ENCODE results near the gene ADGRL2.

DNA sequence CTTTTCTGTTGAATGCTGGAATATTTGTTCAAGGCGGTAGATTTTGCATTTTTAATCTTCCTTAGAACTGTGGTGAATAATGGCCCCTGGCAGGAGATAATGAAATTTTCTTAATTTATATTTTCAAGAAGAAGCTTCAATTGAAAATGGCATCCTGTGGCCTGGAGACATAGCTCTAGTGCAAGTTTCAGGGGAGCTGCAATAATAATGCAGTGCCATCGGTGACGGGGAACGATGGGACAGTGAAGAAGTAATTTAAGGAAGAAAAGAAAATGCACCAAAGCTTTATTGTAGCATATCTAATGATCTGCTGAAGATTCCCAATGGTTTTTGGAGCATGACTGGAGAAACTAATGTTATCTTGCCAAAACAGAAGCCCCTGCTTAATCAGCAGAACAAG lies 128.4 kb downstream of the ADGRL2 start:
- TF ChIP-seq CTCF (conservative IDR thresholded peaks at IDR 0.05 in 1 of 2, IDR thresholded peaks at IDR 0.05 in 1 of 2; ENCODE audit: extremely low read depth in 1 of 2, insufficient read depth in 1 of 2, low read depth in 1 of 2, low read length in 2 of 2) (no peak), EZH2 (IDR thresholded peaks at IDR 0.05; ENCODE audit: borderline replicate concordance, low read length) (no peak)
